ENCODE results near the gene CEP170.

GRCh38 chr1:243234978-243235647, 20.0 kb downstream of the CEP170 start:
- TF ChIP-seq CTCF (IDR thresholded peaks at IDR 0.05) (no peak), POLR2A (IDR thresholded peaks at IDR 0.05) (no peak)

All from right lobe of liver (tissue), 4 donors.